Measurements from ENCODE around the gene LMAN1L.

LMAN1L gene

DNA sequence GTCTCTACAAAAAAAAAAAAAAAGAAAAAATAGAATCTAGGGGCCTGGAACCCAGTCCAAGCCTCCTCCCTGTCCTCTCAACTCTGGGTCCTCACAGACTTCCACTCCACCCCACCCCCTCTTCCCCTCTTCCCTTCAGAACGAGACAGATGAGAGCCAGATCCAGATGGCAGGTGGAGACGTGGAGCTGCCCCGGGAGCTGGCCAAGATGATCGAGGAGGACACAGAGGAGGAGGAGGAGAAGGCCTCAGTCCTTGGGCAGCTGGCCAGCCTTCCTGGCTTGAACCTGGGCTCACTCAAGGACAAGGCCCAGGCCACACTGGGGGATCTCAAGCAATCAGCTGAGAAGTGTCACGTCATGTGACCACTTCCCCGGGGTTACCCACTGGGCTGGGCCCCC, 17.4 kb downstream of the LMAN1L start:
- TF ChIP-seq Cebpa-rat (IDR thresholded peaks at IDR 0.05): no peak
- Histone ChIP-seq H3K36me3 (no peaks in the 10 kb centered on the region; a peak in 1 of 22 replicates), H3K27me3 (peaks cover 0 to 12% (median 5%) of the 10 kb centered on the region in 11 experiments; a peak in 8 of 22 replicates)

DNA sequence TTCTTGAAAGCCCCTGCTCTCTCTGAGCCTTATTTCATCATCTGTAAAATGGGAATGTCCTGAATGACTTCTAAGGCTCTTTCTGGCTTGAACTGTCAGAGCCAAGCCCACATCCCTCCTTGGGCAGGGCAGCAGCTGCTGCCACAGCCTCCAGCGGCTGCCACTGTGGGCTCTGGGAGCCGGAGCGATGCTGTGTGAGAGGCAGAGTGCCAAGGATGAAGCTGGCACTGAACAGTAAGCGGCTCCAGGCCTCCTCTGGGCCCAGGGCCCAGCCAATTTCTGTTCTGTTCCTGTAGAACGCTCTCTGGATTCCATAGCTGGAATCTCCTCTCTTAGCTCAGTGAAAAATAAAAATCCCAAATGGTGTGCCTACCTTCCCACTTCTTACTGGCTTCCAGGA, 18.2 kb downstream of the LMAN1L start:
- no peak overlapping the region for H3K27ac ChIP-seq
- H3K9ac ChIP-seq: peak overlapping the region in 2 of 11 experiments; percentile 29 to 53; a peak in 1 of 22 replicates
- H3K9me3 ChIP-seq (replicated peaks in 1 of 11): no peaks in the 10 kb centered on the region
- H3K4me2 ChIP-seq: peak overlapping the region in 8 of 11 experiments; percentile 59 to 87 (median 82); a peak in 14 of 22 replicates
- H3K4me1 ChIP-seq: peaks cover 28 to 54% (median 48%) of the 10 kb centered on the region in 10 experiments
- H3K36me3 ChIP-seq: peaks cover 2 to 7% (median 5%) of the 10 kb centered on the region in 11 experiments; a peak in 11 of 22 replicates
- peaks cover 0 to 27% (median 7%) of the 10 kb centered on the region in 11 experiments; a peak in 9 of 22 replicates for H4K20me1 ChIP-seq
- peaks cover 0 to 12% (median 5%) of the 10 kb centered on the region in 11 experiments; a peak in 7 of 22 replicates for H3K27me3 ChIP-seq
- no peak for TF ChIP-seq Cebpa-rat (IDR thresholded peaks at IDR 0.05)
- H3K4me3 ChIP-seq: no peak overlapping the region

More for the DNA sequence above, 17.4 kb downstream of the LMAN1L start:
- H3K4me1 ChIP-seq: peaks cover 28 to 47% (median 43%) of the 10 kb centered on the region in 10 experiments
- no peaks in the 10 kb centered on the region for H3K9me3 ChIP-seq (replicated peaks in 1 of 11)
- H3K9ac ChIP-seq: no peak overlapping the region
- no peak overlapping the region for H3K4me2 ChIP-seq
- H3K27ac ChIP-seq: no peak overlapping the region
- H3K4me3 ChIP-seq: no peak overlapping the region
- peaks cover 0 to 25% (median 5%) of the 10 kb centered on the region in 11 experiments; a peak in 9 of 22 replicates for H4K20me1 ChIP-seq

DNA sequence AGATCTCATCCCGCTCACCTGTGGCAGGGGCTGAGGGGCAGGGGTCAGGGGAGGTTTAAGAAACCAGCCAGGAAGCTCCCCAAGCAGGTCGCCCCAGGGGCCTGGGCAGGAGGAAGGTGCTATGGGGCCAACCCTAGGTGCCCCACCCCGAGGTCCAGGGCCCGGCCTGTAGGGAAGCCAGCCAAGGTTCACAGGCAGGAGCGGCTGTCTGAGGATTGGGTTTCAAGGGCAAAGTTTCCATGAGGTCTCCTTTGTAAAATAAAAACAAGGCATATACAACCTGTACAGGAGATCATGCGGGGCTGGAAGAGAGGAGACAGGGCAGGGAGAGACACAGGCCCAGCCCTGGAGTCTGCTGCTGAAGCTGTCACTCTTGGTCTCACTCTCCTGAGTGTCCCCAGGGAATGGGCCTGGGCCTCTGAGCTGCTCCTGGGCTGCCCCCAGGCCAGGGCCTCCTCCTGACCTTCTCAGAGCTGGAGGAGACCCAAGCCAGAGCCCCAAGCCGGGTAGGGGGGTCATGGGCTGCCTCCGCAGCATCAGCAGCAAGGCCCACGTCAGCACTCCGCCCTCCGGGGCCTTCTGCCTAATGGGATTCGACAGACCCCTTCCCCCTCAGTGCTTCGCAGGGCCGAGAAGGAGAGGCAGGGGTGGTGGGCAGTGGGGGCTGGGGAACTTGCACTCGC, 19.3 kb downstream of the LMAN1L start:
- Histone ChIP-seq H3K4me1 (peaks cover 28 to 54% (median 48%) of the 10 kb centered on the region in 10 experiments), H3K27me3 (peaks cover 0 to 9% (median 1%) of the 10 kb centered on the region in 11 experiments; a peak in 7 of 22 replicates), H3K4me2 (peak overlapping the region in 10 of 11 experiments; percentile 59 to 87 (median 76); a peak in 21 of 22 replicates), H4K20me1 (peaks cover 0 to 35% (median 9%) of the 10 kb centered on the region in 11 experiments; a peak in 9 of 22 replicates), H3K27ac (peak overlapping the region in 3 of 11 experiments; percentile 54 to 63 (median 56); a peak in 6 of 22 replicates), H3K36me3 (peaks cover 10 to 18% (median 15%) of the 10 kb centered on the region in 11 experiments; a peak in 20 of 22 replicates), H3K9me3 (replicated peaks in 1 of 11) (no peaks in the 10 kb centered on the region), H3K4me3 (no peak overlapping the region), H3K9ac (peak overlapping the region in 6 of 11 experiments; percentile 7 to 63 (median 33); a peak in 5 of 22 replicates)
- TF ChIP-seq Cebpa-rat (IDR thresholded peaks at IDR 0.05): no peak

DNA sequence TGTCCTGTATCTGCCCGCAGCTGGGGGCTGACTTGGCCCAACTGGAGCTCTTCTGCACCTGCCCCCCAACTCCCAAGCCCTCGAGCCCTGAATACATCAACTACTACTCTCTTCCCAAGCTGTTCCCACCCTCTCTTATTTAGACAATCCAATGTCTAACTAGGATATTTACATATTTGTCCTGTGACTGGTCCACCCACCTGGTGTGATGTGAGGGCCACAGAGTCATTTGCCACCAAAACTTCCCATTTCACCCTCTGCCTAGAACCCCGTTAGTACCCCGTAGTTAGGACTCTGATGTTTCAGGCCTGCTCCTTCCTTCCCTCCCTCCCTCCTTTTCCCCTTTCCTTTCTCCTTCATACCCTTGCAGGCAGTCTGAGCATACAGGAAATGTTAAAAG, 20.2 kb downstream of the LMAN1L start:
- Histone ChIP-seq H3K9me3 (replicated peaks in 1 of 11) (no peaks in the 10 kb centered on the region), H3K36me3 (peaks cover 14 to 26% (median 23%) of the 10 kb centered on the region in 11 experiments; a peak in 21 of 22 replicates), H3K4me3 (no peak overlapping the region), H3K4me2 (peak overlapping the region; percentile 59 to 87 (median 80)), H3K4me1 (peaks cover 28 to 54% (median 49%) of the 10 kb centered on the region in 10 experiments), H3K27ac (peak overlapping the region in 6 of 11 experiments; percentile 40 to 63 (median 48); a peak in 11 of 22 replicates), H3K9ac (peak overlapping the region in 6 of 11 experiments; percentile 11 to 65 (median 33); a peak in 5 of 22 replicates), H3K27me3 (peaks cover 0 to 4% (median 0%) of the 10 kb centered on the region in 11 experiments; a peak in 2 of 22 replicates), H4K20me1 (peaks cover 0 to 44% (median 7%) of the 10 kb centered on the region in 11 experiments; a peak in 9 of 22 replicates)
- no peak for TF ChIP-seq Cebpa-rat (IDR thresholded peaks at IDR 0.05)

DNA sequence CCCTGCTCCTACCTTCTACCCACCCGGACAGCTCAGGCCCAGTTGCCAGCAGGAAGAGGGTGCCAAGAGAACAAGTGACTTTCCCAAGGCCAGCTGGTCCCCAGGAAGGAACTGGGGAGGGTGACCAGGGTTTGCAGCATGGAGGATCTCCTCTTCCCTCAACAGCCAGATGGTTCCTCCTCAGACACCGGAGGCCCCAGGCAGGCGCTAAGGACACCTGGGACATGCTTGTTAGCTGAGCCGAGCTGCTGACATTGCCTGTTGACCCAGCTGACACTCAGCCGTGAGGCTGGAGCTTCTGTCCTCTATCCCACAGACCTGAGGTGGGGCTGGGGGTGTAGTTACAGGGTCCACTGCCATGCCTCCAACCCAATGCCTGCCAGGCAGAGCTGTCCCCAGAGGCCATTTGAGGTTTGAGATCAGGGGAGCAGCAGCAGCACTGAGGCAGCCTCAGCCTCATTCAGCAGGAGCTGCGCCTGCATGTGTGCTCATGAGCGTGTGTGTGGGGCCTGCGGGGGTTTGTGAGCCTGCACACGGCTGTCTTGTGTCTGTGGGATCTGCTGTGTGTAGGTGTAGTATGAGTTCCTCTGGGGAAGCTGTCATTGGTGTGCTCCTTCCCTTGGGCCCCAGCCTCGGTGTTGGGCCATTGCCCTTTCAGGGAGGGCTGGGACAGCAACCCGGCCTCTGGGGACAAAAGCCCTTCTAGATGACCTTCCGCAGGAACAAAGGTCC, 20.9 kb downstream of the LMAN1L start:
- H3K27me3 ChIP-seq: 0 out of 22 replicates have a peak, but pooled peaks cover 0 to 3% (median 0%) of the 10 kb centered on the region in 11 experiments
- peak overlapping the region in 8 of 11 experiments; percentile 20 to 63 (median 42); a peak in 15 of 22 replicates for H3K27ac ChIP-seq
- H3K4me3 ChIP-seq: peak overlapping the region in 1 of 10 experiments; percentile 17; a peak in 2 of 20 replicates
- no peaks in the 10 kb centered on the region for H3K9me3 ChIP-seq (replicated peaks in 1 of 11)
- H3K36me3 ChIP-seq: peaks cover 14 to 33% (median 30%) of the 10 kb centered on the region in 11 experiments
- peak overlapping the region in 9 of 11 experiments; percentile 5 to 65 (median 37); a peak in 14 of 22 replicates for H3K9ac ChIP-seq
- no peak for TF ChIP-seq Cebpa-rat (IDR thresholded peaks at IDR 0.05)
- H3K4me2 ChIP-seq: peak overlapping the region; percentile 59 to 87 (median 80)
- H4K20me1 ChIP-seq: peaks cover 0 to 46% (median 7%) of the 10 kb centered on the region in 11 experiments; a peak in 9 of 22 replicates
- peaks cover 29 to 60% (median 56%) of the 10 kb centered on the region in 10 experiments for H3K4me1 ChIP-seq

DNA sequence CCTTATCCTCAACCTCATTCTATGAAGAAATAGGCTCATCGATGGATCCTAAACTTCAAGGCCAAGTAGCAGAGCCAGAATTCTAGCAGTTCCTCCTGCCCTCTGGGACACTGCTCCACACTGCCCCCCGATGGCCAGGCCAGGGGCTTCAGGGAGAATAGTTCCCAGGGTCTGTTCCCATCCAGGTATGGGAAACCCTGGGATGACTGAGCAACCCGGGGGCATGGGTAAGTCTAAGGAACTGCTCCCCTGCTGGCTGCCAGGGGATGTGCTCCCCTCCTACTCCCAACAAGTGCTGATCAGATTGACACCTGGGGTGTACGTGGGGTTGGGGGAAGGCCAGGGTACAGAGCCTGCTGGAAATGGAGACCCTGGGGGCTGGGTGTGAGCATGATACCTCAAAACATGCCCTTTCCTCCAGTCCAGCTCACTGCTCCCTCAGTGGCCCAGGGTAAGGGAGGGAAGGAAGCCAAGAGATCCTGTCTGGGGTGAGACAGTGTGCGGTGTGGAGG, 22.7 kb downstream of the LMAN1L start:
- Histone ChIP-seq H3K4me2 (peak overlapping the region in 6 of 11 experiments; percentile 70 to 87 (median 84); a peak in 3 of 22 replicates), H3K36me3 (peaks cover 14 to 48% (median 33%) of the 10 kb centered on the region in 11 experiments), H3K9me3 (replicated peaks in 1 of 11) (no peaks in the 10 kb centered on the region), H4K20me1 (peaks cover 0 to 59% (median 19%) of the 10 kb centered on the region in 11 experiments; a peak in 13 of 22 replicates), H3K27me3 (no peaks in the 10 kb centered on the region), H3K9ac (no peak overlapping the region), H3K4me1 (peaks cover 47 to 77% (median 74%) of the 10 kb centered on the region in 10 experiments), H3K27ac (no peak overlapping the region), H3K4me3 (no peak overlapping the region)
- no peak for TF ChIP-seq Cebpa-rat (IDR thresholded peaks at IDR 0.05)

DNA sequence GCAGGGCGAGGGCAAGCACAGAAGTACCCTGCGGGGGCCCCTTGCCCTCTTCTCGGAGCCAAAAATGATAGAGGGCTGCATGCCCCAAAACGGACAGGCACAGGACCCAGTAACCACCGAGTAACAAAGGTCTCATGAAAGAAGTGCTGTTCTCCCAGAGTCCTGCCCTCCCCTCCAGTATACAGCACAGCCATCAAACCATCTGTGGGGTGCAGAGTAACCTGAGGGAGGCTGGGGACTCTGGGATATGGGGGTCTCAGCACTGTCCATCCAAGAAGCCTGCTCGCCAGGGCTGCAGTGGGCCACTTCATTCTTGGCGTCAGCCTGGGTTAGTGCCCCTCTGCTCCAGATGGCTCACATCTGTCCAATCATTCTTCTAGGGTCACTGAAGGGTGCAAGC, 24.2 kb downstream of the LMAN1L start:
- Histone ChIP-seq H3K36me3 (peaks cover 17 to 56% (median 36%) of the 10 kb centered on the region in 11 experiments), H3K27me3 (no peaks in the 10 kb centered on the region), H3K4me2 (no peak overlapping the region), H3K27ac (no peak overlapping the region), H3K9ac (no peak overlapping the region; a peak in 1 of 22 replicates), H4K20me1 (peaks cover 0 to 74% (median 20%) of the 10 kb centered on the region in 11 experiments; a peak in 13 of 22 replicates), H3K4me3 (no peak overlapping the region), H3K9me3 (replicated peaks in 1 of 11) (no peaks in the 10 kb centered on the region), H3K4me1 (peaks cover 60 to 80% (median 76%) of the 10 kb centered on the region in 10 experiments)
- no peak for TF ChIP-seq Cebpa-rat (IDR thresholded peaks at IDR 0.05)
